ENCODE data around the gene SRGAP2B.
"Not testable (repeated sequence)": the region's sequence is repeated elsewhere in the genome, so short reads cannot be mapped to it uniquely, and the experiment has no call there.

SRGAP2B gene

DNA sequence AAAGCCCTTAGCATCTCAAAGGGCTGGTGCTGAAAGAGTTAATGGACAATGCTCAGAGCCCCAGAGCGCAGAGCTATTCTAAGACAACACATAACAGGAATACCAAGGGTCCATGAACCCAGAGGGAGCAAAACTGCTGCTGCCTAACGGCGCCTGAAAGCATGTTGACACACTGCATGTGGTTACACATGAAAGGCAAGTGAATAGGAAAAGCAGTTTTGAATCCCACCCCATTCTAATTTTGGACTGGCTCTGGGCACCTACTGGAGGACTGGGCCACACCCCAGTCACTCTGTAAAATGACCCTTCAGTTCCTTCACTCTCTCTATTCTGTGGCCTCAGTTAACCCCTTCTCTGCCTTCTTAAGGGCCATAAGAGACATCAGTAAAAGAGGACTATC is 123.2 kb downstream of the SRGAP2B start:
- in situ Hi-C loops (cut with MboI; ENCODE audit: low pct_unique_long_range_greater_than_20kb, low sequenced_read_pairs); DNase-seq: not testable (repeated sequence)

DNA sequence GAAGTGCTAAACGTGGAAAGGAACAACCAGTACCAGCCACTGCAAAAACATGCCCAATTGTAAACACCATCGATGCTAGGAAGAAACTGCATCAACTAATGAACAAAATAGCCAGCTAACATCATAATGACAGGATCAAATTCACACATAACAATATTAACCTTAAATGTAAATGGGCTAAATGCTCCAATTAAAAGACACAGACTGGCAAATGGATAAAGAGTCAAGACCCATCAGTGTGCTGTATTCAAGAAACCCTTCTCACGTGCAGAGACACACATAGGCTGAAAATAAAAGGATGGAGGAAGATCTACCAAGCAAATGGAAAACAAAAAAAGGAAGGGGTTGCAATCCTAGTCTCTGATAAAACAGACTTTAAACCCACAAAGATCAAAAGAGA is 128.6 kb downstream of the SRGAP2B start:
- DNase-seq; in situ Hi-C loops (cut with MboI; ENCODE audit: low pct_unique_long_range_greater_than_20kb, low sequenced_read_pairs): not testable (repeated sequence)

DNA sequence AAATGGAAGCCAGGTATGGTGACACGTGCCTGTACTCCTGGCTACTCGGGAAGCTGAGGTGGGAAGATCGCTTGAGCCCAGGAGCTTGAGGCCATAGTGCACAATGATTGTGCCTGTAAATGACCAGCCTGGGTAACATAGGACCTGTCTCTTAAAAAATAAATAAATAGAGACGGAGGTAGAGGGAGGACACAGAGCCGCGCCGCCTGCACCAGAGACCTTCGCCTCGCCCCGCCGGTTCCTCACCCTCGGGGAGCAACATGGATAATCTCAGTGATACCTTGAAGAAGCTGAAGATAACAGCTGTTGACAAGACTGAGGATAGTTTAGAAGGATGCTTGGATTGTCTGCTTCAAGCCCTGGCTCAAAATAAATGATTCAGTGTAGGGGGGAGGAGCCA is 130.4 kb downstream of the SRGAP2B start:
- in situ Hi-C loops (cut with MboI; ENCODE audit: low pct_unique_long_range_greater_than_20kb, low sequenced_read_pairs); DNase-seq: not testable (repeated sequence)

DNA sequence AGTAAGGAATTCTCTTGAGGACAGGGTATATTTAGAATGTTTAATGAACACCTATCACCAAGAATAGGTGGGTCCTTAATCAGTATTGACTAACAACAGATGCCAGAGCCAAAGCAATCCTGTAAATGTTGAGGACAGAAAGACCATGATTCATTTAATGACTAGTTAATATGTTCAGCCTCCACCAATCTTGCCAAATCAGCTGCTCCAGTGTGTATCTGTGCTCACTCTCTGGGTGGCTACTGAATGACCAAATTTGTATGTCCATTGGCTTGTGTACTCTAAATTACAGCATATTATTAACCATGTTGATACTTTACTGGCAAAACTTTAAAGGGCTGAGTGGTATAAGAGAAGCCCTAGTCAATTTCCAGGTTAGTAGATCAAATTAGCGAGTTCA is 130.9 kb downstream of the SRGAP2B start:
- in situ Hi-C loops (cut with MboI; ENCODE audit: low pct_unique_long_range_greater_than_20kb, low sequenced_read_pairs); DNase-seq: not testable (repeated sequence)

DNA sequence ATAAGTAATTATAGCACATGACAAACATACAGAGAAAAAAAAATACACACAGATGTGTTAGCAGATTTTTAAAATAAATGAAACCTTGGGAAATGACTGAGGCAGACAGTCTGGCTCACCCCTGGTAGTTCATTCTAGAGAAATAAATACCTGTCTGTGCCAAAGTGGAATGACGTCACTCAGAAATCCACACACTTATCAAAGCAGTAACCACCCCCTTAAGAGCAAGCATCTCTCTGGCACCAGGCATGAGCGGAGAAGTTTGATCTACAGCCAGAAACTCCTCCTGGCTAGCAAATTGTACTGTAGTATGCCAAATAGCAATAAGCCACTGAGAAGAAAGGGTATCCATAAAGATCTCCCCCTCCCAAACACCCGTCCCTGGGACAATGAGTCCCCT is 131.6 kb downstream of the SRGAP2B start:
- in situ Hi-C loops (cut with MboI; ENCODE audit: low pct_unique_long_range_greater_than_20kb, low sequenced_read_pairs); DNase-seq: not testable (repeated sequence)

- in situ Hi-C loops (cut with MboI; ENCODE audit: low pct_unique_long_range_greater_than_20kb, low sequenced_read_pairs), result not testable (repeated sequence)
Observed at GRCh38 chr1:144961604-144962583, 133.2 kb downstream of the SRGAP2B start.

DNA sequence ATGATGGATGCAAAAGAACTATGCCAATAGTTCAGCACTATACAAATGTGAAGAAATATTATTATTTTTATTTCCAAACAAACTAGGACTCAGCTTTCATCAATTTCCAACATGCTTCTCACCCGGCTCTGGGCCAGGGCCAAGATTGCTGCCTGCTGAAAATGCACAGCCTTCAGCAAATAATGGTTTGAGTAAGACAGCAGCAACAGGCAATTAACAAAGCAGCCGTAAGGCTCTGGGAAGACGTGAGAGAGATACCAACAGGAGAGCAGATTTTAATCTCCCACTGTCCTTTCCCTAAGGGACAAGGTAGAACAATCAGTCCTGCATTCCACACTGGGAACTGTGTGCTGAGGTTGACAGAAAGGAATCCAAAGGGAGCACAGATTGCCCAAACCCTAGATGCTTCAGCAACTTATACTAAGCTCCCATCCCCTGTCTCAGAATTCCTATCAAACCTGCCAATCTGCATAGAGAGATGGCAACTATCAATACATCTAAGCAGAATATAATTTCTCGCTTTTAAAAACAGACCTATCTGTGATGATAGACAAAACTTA is 134.1 kb downstream of the SRGAP2B start:
- in situ Hi-C loops (cut with MboI; ENCODE audit: low pct_unique_long_range_greater_than_20kb, low sequenced_read_pairs); DNase-seq: not testable (repeated sequence)

More at GRCh38 chr1:144961604-144962583, 133.2 kb downstream of the SRGAP2B start:
- DNase-seq, result not testable (repeated sequence)

DNA sequence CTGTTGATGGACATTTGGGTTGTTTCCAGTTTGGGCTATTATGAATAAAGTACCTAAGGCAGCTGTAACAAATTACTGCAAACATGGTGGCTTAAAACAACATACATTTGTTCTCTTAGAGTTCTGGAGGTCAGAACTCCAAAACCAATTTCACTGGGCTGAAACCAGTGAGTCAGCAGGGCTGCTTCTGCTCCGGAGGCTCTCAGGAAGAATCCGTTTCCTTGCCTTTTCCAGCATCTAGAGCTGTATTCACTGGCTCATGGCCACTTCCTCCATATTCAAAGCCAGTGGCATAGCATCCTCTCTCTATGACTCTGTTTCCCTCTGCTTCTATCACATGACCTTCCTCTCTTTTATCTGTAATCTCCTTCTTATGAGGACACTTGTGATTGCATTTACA is 146.7 kb downstream of the SRGAP2B start:
- DNase-seq; in situ Hi-C loops (cut with MboI; ENCODE audit: low pct_unique_long_range_greater_than_20kb, low sequenced_read_pairs): not testable (repeated sequence)

DNA sequence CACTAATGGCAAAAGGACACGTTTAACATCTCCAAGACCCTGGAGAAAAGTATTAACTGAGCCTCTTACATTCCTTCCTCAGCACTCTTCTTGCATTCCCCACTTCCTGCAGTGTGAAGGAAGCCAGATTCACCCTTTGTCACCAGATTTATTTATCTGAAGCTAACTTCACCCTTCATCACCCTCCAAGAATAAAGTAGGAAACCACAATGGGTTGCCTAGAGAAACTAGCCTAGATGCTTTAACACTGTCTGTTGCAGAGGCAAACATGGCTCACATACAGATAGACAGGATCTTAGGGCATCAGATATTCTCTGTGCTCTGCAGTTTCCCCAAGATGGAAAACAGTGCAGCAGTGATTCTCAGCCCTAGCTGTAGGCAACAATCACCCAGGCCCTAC is 147.6 kb downstream of the SRGAP2B start:
- in situ Hi-C loops (cut with MboI; ENCODE audit: low pct_unique_long_range_greater_than_20kb, low sequenced_read_pairs); DNase-seq: not testable (repeated sequence)

DNA sequence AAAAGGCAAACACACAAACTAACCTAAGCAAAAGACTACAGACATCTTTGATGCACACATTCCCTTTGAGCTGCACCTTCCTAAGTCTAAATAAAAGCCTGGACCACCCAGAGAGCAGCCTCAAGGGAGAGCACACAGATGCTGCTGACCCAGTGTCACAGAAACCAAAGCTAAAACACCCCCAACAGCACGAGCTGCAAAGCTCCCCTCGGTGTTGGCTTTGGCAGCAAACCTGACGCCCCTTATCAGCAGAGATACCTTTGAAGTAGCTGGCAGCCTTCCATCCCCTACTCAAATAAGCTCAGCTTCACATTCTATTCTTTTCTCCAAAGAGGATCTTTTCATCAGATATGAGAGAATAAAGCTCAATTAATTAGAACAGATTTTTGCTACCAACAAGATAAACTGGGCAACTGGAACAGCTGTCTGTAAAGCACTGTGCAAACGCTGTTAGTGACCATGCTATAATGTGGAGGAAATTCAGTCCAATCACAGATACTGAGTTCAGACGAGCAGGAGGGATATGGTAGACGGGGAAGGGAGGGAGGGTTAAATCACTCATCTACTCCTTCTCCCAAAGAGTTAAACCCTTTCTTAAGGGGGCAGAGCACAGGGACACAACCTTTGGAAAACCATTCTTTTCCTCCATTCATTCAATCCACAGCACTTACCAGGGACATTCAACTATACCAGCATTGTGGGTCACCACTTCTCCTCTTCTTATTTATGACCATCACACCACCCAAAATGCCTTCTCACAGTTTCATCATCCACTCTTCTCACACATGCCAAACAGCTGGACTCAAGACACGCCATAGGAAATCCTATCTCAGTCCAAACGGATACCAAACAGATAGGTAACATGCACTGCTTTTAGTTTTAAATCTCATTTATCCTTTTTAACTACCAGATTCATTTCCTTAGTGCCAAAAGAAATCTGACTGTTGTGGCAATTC is 148.3 kb downstream of the SRGAP2B start:
- DNase-seq; in situ Hi-C loops (cut with MboI; ENCODE audit: low pct_unique_long_range_greater_than_20kb, low sequenced_read_pairs): not testable (repeated sequence)

- DNase-seq; in situ Hi-C loops (cut with MboI; ENCODE audit: low pct_unique_long_range_greater_than_20kb, low sequenced_read_pairs): not testable (repeated sequence)
Observed at GRCh38 chr1:144941710-144942109, 153.4 kb downstream of the SRGAP2B start.

DNA sequence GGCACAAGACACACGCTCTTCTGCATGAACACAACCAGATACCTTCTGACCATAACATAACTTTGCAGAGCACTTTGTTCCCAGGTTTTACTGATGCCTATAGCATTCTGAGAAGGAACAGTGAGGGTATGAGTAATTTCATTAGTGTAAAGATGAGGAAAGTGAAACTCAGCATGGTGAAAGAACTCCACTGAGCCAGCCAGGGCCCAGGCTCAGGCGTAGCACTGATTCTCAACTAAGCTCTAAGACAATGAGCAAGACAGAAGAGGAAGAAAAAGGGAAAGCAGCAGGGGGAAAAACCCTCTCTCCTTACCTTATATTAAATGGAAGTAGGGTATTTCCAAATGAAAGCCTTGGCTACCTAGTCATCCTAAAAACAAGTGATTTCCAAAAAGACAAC is 155.1 kb downstream of the SRGAP2B start:
- DNase-seq; in situ Hi-C loops (cut with MboI; ENCODE audit: low pct_unique_long_range_greater_than_20kb, low sequenced_read_pairs): not testable (repeated sequence)

GRCh38 chr1:144938627-144939026 is 156.5 kb downstream of the SRGAP2B start:
- in situ Hi-C loops (cut with MboI; ENCODE audit: low pct_unique_long_range_greater_than_20kb, low sequenced_read_pairs); DNase-seq: not testable (repeated sequence)

DNA sequence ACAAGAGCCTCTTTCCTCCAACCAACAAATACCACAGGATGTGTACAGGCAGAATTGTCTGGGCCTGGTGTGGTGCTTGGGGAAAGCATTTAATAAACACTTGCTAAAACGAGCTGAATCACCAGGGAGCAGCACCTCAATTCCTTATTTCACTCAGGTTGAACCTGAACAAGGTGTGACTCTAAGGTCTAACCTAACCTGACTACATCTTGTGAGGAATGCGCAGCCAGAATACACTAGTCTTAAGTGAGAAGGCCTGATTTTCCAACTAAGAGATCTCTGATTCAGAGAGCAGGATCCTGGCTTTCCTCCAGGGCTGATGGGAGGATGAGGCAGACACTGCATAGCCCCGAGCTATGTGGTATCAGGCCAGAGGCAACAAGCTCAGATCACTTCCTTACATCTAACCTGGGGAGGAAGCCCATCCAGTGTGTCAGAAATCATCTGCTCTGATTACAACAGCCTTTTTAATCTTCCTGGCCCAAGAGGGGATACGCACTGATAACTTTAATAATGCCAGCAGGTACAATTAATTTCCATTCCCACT is 158.9 kb downstream of the SRGAP2B start:
- DNase-seq; in situ Hi-C loops (cut with MboI; ENCODE audit: low pct_unique_long_range_greater_than_20kb, low sequenced_read_pairs): not testable (repeated sequence)

DNA sequence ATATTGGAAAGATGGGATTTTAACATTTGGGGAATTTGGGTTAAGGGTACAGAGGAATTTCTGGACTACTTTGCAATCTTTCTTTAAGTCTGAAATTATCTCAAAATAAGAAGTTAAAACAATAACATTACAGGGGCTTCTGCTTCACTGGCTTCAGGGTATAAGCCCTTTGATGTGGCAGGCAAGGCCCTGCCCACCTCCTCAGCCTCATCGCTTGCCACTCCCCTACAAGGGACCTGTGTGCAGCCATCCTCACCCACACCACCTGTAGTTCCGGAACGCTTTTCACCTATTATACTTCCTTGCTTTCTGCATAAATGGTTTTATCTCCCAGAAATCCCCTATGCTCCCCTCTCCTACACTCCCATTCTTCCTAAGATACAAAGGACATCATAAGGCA is 159.8 kb downstream of the SRGAP2B start:
- DNase-seq; in situ Hi-C loops (cut with MboI; ENCODE audit: low pct_unique_long_range_greater_than_20kb, low sequenced_read_pairs): not testable (repeated sequence)

DNA sequence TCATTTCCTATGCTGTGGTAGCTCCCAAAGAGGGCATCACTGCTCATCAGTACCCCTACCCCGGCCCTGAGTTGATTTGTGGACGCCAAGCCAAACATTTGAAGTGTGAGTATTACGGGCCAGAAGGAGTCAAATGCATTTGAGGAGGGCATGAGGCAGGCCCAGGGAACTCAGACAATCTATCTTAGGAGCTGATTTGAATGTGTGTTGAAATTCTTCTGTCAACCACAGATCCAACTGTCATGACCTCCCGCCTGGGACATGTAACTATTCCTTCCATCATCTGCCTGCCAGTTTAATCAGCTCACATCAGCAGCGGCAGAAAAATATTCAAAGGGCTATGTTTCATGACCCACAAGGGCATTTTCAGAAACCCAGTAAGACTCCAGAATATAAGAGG is 162.1 kb downstream of the SRGAP2B start:
- in situ Hi-C loops (cut with MboI; ENCODE audit: low pct_unique_long_range_greater_than_20kb, low sequenced_read_pairs); DNase-seq: not testable (repeated sequence)

- in situ Hi-C loops (cut with MboI; ENCODE audit: low pct_unique_long_range_greater_than_20kb, low sequenced_read_pairs); DNase-seq: not testable (repeated sequence)
Observed at GRCh38 chr1:144932153-144932552, 163.0 kb downstream of the SRGAP2B start.

GRCh38 chr1:144931553-144931952 is 163.6 kb downstream of the SRGAP2B start:
- DNase-seq; in situ Hi-C loops (cut with MboI; ENCODE audit: low pct_unique_long_range_greater_than_20kb, low sequenced_read_pairs): not testable (repeated sequence)

Measured in KBM-7 (cell line).